ENCODE data around the gene MPL. TPM values are rescaled to one million over a fixed set of nuclear protein-coding genes. Genes with fewer than 3 reads are reported as not detected.

Gene MPL
- total and polyA plus RNA-seq, 10 of the 15 experiments (the other 5 are each of a cell fraction or from before 2014, with no cell fraction given): not detected

DNA sequence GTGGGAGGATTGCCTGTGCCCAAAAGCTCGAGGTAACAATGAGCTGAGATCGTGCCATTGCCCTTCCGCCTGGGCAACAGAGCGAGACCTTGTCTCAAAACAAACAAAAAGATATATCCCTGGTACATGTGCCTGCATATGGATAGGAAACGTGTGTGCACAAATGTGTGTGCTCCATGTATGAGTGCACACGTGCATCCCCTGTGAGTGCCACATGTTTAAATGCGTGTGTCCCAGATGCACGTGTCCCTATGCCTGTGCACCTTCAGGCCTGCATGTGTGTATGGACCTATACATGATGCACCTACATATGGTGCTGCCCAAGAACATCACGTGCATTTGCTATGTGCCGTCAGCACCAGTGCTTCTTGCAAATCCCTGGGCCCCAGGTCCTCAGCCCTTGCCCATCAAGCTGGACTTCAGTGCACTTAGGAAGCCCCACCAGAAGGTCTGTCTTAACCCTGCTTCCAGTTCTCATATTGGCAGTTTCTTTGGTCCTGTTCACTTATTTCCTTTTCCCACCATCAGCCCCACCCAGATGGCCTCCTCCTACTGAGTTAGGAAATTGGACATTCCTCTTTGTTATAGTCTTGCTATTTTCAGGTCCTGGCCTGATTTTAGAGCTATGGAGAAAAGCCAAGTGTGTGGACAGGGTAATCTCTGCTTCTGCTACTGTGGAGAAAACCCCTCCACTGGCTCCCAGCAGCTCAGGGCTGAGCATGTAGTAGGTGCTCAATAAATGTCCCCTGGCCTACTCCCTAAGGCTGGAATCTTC, 21.5 kb upstream of the MPL start (continued):
- TF ChIP-seq, protein P1, sequence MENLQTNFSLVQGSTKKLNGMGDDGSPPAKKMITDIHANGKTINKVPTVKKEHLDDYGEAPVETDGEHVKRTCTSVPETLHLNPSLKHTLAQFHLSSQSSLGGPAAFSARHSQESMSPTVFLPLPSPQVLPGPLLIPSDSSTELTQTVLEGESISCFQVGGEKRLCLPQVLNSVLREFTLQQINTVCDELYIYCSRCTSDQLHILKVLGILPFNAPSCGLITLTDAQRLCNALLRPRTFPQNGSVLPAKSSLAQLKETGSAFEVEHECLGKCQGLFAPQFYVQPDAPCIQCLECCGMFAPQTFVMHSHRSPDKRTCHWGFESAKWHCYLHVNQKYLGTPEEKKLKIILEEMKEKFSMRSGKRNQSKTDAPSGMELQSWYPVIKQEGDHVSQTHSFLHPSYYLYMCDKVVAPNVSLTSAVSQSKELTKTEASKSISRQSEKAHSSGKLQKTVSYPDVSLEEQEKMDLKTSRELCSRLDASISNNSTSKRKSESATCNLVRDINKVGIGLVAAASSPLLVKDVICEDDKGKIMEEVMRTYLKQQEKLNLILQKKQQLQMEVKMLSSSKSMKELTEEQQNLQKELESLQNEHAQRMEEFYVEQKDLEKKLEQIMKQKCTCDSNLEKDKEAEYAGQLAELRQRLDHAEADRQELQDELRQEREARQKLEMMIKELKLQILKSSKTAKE (IDR thresholded peaks at IDR 0.05; ENCODE audit: low read depth, poor library complexity, severe bottlenecking): no peak
- TF ChIP-seq TCF3 (IDR thresholded peaks at IDR 0.05; ENCODE audit: borderline replicate concordance, insufficient read depth, low read depth, low read length): no peak
- no peak for TF ChIP-seq MTA2 (IDR thresholded peaks at IDR 0.05; ENCODE audit: low read depth)

DNA sequence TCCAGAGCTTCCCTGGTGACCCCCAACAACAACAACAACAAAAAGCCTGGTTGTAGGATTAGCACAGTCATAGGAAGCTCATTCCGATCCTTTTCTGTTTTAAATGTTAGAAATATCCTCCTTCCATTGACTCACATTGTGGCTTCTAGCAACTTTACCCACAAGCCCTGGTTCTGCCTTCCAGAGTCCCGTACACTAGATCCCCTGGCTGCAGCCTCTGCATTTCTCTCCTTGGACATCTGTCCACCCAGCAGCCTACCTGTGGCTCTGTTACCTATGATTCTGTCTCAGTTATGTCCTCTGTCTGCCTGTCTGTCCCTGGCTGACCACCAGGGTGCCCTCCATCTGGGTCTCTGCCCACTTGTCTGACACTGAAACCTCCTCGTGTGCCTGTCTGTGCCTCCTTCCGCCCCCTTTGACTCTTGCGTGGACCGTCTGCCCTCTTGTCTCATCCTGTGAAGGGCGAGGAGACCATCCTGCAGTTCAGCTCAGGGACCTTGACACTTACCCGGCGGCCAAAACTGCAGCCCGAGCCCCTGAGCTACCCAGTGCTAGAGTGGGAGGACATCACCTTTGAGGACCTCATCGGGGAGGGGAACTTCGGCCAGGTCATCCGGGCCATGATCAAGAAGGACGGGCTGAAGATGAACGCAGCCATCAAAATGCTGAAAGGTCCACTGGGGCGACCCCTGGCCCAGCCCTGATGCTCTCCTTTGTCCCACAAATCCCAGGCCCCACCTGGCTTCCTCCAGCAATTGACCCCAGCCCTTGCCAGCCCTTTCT, 20.7 kb upstream of the MPL start:
- intact Hi-C loops (cut with micrococcal nuclease; ENCODE audit: unreplicated experiment) (no loop called here), in situ Hi-C loops (cut with MboI) (no loop called here)
- WGBS (ENCODE audit: insufficient coverage, insufficient replicate concordance, low lambda C conversion rate, missing lambda C conversion rate): 51% methylated on average over 16 of the region's 16 CpGs
- ChIA-PET CTCF (interaction anchor here (1.4 kb wide), 1 partner anchor 78 kb away, joined by 4 read pairs; no protein-coding TSS in a partner anchor), RAD21 (ENCODE audit: unreplicated experiment) (no interaction called here), POLR2A (no interaction called here), SMC1A (ENCODE audit: uncharacterized antibody, unreplicated experiment) (interaction anchor here (0.5 to 1.1 kb wide), 3 partner anchors 19 to 862 kb away, joined by 3 to 5 read pairs (median 3); no protein-coding TSS in a partner anchor)
- Histone ChIP-seq H3K27ac (ENCODE audit: control insufficient read depth, insufficient read depth) (no peak overlapping the region), H2AFZ (ENCODE audit: control insufficient read depth, low read depth, low read length) (no peak overlapping the region), H3K4me1 (ENCODE audit: control insufficient read depth, insufficient read depth, low read length) (no peaks in the 10 kb centered on the region), H3K4me3 (no peak overlapping the region), H3K36me3 (ENCODE audit: control insufficient read depth in 2 of 2, insufficient read depth in 2 of 2, low read length in 1 of 2) (no peaks in the 10 kb centered on the region), H3K27me3 (replicated peaks in 1 of 2; ENCODE audit: control insufficient read depth in 2 of 2, insufficient read depth in 2 of 2, low read length in 1 of 2) (no peaks in the 10 kb centered on the region), H3K9me3 (replicated peaks; ENCODE audit: control insufficient read depth, insufficient read depth, low read length) (no peaks in the 10 kb centered on the region), H3K9ac (ENCODE audit: control insufficient read depth, insufficient read depth, low read length) (no peak overlapping the region), H4K20me1 (ENCODE audit: control insufficient read depth, insufficient read depth) (no peaks in the 10 kb centered on the region), H3K4me2 (ENCODE audit: control insufficient read depth, insufficient read depth) (no peak overlapping the region), H3K79me2 (ENCODE audit: control insufficient read depth, insufficient read depth, low read length) (no peaks in the 10 kb centered on the region)
- no TSS peak for BruUV-seq (replicated peaks)
- FAIRE-seq: no peak
- no peak for DNase-seq (ENCODE audit: low read depth, low spot score)
- TF ChIP-seq RCOR1 (conservative IDR thresholded peaks at IDR 0.05; ENCODE audit: low read depth, low read length): no peak
- TF ChIP-seq DPF2 (IDR thresholded peaks at IDR 0.05): no peak
- TF ChIP-seq FOS (IDR thresholded peaks at IDR 0.05; ENCODE audit: borderline replicate concordance, extremely low read depth, insufficient read length): no peak
- ATAC-seq: no peak

All from GM12878 (cell line).